COLO829 (cell line): ENCODE measurements around the gene TOMT.

ENCODE experiments used
- DNase-seq: peaks from one replicate; pipeline ENCODE4 v3.0.0; 2012; ENCODE audit warnings: low spot score

The TOMT gene

GRCh38 chr11:72088076-72088808, 17.5 kb upstream of the TOMT start:
- no peak for DNase-seq

DNA sequence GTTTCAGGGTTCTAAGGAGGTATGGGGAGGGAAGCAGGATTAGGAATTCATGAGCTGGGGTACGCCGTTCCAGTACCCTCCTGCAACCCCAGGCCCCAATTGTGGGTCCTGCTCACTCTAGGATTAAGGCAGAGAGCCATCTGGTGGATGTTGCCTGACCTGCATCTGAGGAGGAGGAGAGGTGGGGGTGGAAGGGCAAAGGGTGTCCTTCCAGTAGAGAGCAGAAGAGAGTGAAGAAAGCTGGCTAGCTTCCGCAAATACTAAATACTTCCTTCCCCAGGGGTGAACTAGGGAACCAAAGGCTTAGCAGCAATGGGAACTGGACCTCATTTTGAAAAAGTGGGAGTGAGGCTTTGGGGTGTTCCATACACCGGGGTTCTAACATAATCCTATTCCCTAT, 14.4 kb upstream of the TOMT start:
- DNase-seq, result peak; percentile 68

DNA sequence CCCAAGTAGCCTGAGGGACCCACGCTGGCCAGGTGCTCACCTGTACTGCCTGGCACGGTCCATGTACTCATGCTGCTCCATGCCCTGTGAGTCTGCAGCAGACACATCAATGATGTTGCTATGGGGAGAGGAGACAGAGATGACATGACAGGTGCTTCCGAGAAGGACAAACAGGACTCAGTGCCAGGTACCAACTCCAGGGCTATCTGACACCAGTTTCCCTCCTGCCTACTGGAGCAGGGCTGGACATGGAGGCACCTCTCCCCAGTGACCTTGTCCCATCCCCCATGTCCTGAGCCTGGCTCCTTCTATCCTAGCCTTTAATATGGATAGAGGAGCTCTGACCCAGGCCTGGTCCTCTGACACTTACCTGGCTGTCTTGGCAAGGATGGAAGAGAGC, 7.0 kb upstream of the TOMT start:
- no peak for DNase-seq

DNA sequence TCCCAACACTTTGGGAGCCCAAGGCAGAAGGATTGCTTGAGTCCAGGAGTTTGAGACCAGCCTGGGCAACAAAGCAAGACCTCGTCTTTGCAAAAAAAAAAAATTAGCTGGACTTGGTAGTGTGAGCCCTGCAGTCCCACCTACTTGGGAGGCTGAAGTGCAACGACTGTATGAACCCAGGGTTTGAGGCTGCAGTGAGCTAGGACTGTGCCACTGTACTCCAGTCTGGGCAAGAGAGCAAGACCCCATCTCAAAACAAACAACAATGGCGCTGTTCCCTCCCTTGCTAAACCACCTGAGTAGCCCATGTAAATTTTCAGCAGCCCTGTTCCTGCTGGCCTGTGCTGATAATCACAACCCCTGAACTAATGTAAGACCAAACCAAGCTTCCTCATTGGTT, 5.7 kb upstream of the TOMT start:
- DNase-seq, result no peak

DNA sequence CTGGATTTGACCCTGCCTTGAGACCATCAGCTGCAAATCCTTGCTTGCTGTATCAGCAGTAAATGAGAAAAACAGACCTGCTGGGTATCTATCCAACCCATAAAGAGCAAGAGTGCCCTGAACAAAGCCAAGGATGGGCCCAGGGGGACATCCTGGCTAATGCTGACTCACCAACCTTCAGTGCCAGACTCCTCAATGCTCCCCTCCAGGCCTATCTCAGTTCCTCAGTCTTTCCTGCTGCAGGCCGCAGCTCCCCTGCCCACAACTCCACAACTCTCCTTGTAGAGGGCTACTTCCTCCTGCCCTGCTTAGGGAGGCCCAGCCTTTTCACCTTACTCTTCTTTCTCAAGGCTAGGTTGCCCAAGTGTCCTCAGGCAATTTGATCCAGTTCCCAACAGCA, 5.3 kb upstream of the TOMT start:
- DNase-seq, result no peak

DNA sequence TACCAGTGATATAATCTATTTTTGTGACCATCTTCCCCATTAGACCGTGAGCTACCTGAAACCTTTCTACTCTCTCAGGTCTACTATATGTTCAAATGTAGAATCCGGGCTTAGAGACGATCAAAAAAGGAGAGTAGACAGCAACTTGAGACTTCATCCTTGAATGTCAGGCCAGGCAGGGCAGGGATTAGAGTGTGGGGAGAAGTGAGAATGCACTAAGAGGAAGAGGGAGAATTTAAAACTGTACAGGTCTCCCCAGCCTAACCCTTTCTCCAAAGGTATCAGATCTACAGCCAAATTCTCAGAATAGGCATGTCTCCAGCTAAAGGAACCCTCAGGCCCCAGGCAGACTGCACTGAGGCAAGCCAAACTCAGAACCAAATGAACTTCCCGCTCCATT, 3.6 kb upstream of the TOMT start:
- DNase-seq, result no peak

- DNase-seq, result no peak
Measured at GRCh38 chr11:72102631-72102945, 3.1 kb upstream of the TOMT start.

- DNase-seq, result peak; percentile 91
Measured at GRCh38 chr11:72102946-72103753, 2.6 kb upstream of the TOMT start, which contains the start of gene LAMTOR1. Gene LAMTOR1, minus strand, starts transcription at chr11:72103297. Its CDS starts 73 bp downstream, at chr11:72103224.

DNA sequence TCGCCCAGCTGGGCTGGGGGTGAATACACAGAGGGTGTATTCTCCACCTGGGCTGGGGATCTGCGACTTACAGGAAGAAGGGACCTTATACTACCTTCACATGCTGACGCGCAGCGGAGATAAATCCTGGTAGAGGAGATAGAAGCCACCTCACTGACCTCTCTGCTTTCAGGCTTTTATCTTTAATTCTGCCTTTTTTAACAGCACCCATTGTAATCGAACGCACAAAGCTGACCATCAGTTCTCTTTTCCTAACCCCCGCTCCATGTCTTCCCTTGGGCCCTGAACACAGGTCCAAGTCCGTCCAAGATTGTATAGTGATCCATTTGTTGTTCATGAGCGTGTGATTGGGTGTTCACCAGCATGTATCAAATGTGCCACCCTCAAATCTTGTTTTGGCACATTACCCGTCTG, 2.0 kb upstream of the TOMT start:
- DNase-seq, result no peak

DNA sequence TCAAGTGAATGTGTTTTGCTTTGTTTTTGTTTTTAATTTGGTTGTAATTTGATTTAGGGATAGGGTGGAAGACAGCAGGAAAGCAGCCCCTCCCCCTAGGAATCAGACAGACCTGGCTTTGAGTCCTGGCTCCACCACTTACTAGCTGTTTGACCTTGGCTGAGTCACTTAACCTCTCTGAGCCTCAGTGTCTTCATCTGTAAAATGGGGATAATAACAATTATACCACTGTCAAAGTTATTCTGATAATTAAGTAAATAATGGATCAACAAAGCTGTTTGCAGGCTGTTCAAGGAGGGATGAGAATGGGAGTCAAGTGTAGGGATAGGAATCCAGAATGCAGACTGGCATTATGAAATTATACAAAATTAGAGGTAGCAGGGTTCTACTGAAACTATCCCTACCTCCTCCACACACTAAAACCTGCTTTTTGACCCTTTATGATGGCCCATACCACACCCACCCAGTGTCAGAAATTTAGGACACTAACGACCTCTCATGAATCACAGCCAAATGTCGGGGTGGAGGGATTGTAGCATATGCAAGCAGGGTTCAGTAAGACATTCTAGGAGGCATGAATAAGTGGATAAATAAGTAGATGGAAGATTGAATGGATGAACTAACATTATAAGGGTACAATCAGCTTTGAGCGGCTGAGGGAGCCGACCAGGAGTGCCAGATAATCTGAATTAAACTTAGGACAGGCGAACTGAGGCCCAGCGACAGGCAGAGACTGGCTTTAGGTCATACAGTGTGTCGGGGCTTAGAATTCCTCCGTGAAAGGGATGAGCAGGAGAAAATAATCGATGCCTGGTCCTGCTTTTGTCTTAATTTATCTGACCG, 5.8 kb downstream of the TOMT start:
- no peak for DNase-seq

DNA sequence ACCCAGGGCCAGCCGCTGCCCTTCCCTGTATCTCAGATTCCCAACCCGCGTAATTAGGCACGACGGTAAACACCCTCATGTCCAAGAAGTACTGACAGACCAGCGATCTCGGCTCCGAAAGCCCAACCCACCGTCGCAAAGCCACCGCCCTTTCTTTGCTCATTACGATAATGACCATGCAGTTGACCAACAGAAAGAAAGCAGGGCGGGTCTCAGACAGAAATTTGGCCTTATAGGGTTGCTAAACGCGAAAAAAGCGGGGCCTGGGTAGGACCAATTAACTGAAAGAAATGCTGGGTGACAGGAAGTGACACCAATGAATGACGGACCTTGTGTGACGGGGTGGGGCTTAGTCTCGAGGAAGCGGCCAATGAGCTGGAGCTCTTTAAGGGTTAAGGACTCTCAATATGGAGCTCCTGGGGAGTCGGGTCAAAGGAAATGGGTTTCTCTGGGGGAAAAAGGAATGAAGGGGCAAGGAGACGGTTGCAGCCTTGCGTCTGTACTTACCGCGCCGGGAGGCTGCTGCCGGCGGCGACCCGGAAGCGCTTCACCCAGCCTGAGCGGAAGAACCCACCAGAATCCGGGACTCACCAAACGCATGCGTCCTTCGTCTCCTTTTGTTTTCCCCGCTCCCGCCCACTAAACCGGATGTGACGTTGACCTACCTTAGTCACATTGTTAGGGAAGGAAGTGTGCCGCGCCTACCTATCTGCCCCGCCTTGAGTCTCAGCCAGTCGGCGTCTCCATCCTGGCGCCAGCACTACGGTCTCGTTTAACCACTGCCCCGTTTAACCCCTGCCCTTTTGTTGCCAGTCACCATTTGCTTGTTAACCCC, 6.6 kb downstream of the TOMT start, which contains the start of gene ANAPC15:
Gene ANAPC15 (minus strand): TSS at position 553 of the 835 bp plus-strand sequence. CDS start 1,419 bp downstream, outside the sequence.
- peak; percentile 95 for DNase-seq

DNA sequence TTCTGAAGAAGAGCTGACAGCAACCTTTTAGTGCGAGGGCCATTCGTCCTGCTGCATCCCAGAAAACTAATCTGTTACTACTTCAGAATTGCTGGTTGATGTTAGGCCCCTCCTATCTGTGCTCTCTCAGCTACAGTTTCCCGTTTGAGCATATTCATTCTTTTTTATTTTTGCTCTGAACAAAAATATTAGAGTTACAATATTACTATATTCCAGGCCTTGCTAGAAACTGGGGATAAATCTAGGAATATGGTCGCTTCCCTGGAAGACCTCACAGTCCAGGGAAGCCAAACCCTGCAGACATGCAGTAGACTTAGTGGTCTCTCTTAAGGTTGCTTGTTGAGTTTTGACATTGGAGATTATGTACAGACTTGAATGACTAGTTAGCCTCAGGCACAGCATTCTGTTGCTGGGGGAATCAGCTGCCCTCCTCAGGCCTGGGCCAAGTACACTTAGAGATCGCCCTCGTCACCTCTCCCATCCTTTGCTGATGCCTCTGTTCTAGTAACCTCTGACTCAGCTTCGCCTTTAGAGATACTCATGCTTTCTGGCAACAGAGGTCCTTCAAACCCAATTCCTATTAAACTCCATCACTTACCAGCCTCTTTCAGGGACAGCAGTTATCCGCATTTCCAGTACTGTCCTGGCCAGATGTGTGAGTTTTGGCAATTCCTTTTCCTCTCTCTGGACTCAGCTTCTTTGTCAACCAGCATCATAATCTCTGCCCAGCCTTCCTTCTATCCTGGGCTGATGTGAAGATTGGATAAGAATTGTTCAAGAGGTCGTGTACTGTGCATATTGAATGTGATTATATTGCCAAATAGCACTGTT, 7.5 kb downstream of the TOMT start:
- DNase-seq, result no peak

DNA sequence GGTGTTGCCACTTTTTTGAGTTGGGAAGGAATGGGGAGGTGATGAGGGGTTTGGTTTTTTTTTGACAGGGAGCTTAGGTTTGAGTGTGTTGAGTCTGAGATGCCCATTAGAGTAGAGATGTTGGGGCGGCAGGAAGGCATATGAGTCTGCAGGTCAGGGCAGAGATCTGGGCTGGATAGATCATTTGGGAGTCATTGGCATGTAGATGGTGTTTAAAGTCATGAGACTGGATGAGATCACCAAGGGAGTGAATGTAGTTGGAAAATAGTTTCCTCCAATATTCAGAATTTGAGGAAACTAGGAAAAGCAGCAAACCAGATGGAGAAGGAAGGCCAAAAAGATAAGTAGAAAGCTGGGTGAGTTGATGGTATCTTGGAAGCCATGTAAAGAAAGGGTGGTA, 8.8 kb downstream of the TOMT start:
- no peak for DNase-seq

GRCh38 chr11:72116019-72116755, 10.5 kb downstream of the TOMT start:
- DNase-seq, result no peak

GRCh38 chr11:72119198-72119597, 13.5 kb downstream of the TOMT start:
- DNase-seq, result no peak

GRCh38 chr11:72120930-72121329, 15.2 kb downstream of the TOMT start:
- DNase-seq, result no peak

GRCh38 chr11:72122607-72123006, 16.9 kb downstream of the TOMT start:
- DNase-seq, result no peak

- DNase-seq, result no peak
Measured at GRCh38 chr11:72123117-72123653, 17.5 kb downstream of the TOMT start.

GRCh38 chr11:72124046-72124445, 18.3 kb downstream of the TOMT start:
- DNase-seq, result no peak

DNA sequence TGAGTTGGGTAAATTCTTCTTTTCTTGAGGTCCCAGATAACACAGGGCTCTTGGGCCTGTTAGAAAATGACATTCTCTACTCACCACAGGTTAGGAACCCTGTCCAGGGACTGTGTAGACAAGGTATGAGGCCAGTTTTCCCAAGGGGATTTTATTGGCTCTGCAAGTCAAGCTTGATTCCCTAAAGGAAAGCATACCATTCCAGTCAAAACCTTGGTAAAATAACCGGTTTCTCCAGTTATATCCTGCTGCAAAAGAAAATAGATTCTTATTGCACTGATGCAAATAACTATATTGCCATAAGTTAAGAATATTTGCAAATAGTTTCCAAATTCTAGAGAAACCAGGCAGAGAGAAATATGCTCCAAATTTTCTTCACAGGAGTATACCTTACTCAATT, 20.2 kb downstream of the TOMT start:
- no peak for DNase-seq
